Measurements from ENCODE around the gene UTP3. TPM values are rescaled to one million over a fixed set of nuclear protein-coding genes. Genes with fewer than 3 reads are reported as not detected.
"Not testable (repeated sequence)": the region's sequence is repeated elsewhere in the genome, so short reads cannot be mapped to it uniquely, and the experiment has no call there.

The UTP3 gene
- total and polyA plus RNA-seq, 3 experiments from 2014 or later = 14.9 to 43.4 (median 42.5) TPM

- H3K36me3 Mint-ChIP-seq = peaks cover 0 to 19% (median 1%) of the 10 kb centered on the region in 3 donors
- DNase-seq; H3K9me3 ChIP-seq (ENCODE audit: low read length); H3K27ac ChIP-seq (ENCODE audit: low read depth, low read length); H3K27me3 ChIP-seq (ENCODE audit: insufficient read depth, low read length, poor library complexity, severe bottlenecking); H3K4me1 ChIP-seq (ENCODE audit: insufficient read depth, low read length); H3K4me3 ChIP-seq (ENCODE audit: low read length); H3K36me3 ChIP-seq (ENCODE audit: insufficient read depth, low read length); H3K9me3 Mint-ChIP-seq; H3K27me3 Mint-ChIP-seq; H3K4me3 Mint-ChIP-seq; H3K27ac Mint-ChIP-seq: not testable (repeated sequence)
- H3K4me1 Mint-ChIP-seq = peaks cover 15 to 28% (median 25%) of the 10 kb centered on the region in 3 donors
- CTCF ChIA-PET = interaction anchor here (7.8 kb wide), 1 partner anchor 10 kb away, joined by 72 read pairs; no protein-coding TSS in a partner anchor
- POLR2A ChIA-PET = interaction anchor here (1.0 kb wide), 1 partner anchor 10 kb away, joined by 4 read pairs; no protein-coding TSS in a partner anchor
Observed at GRCh38 chr4:70694633-70695032, 6.3 kb downstream of the UTP3 start.

- not testable (repeated sequence) for H3K4me3 ChIP-seq (ENCODE audit: low read length); H3K9me3 Mint-ChIP-seq; H3K36me3 Mint-ChIP-seq; H3K27me3 Mint-ChIP-seq; H3K9me3 ChIP-seq (ENCODE audit: low read length); H3K27ac ChIP-seq (ENCODE audit: low read depth, low read length); H3K4me3 Mint-ChIP-seq; H3K27me3 ChIP-seq (ENCODE audit: insufficient read depth, low read length, poor library complexity, severe bottlenecking); H3K4me1 Mint-ChIP-seq; H3K4me1 ChIP-seq (ENCODE audit: insufficient read depth, low read length); H3K27ac Mint-ChIP-seq; DNase-seq; H3K36me3 ChIP-seq (ENCODE audit: insufficient read depth, low read length)
- CTCF ChIA-PET = interaction anchor here (1.4 kb wide), 1 partner anchor 9 kb away, joined by 3 read pairs; no protein-coding TSS in a partner anchor
- POLR2A ChIA-PET = interaction anchor here (1.0 kb wide), 1 partner anchor 11 kb away, joined by 4 read pairs; no protein-coding TSS in a partner anchor
Observed at GRCh38 chr4:70698435-70698834, 10.1 kb downstream of the UTP3 start.

- DNase-seq = no peak
- peaks cover 0 to 8% (median 0%) of the 10 kb centered on the region in 3 donors for H3K36me3 Mint-ChIP-seq
- H3K4me1 ChIP-seq (ENCODE audit: insufficient read depth, low read length) = peaks cover 9% of the 10 kb centered on the region
- H3K4me1 Mint-ChIP-seq = peaks cover 10 to 13% (median 13%) of the 10 kb centered on the region in 3 donors
- peaks cover 0 to 1% of the 10 kb centered on the region in 2 donors for H3K27me3 Mint-ChIP-seq
- ChIA-PET POLR2A (interaction anchor here (1.2 kb wide), 1 partner anchor 12 kb away, joined by 3 read pairs; the partner anchor contains the start of gene UTP3), CTCF (interaction anchor here (1.0 to 2.6 kb wide), 3 partner anchors 12 to 49 kb away, joined by 4 to 11 read pairs (median 5); partner anchors contain the start of gene UTP3)
- H3K9me3 ChIP-seq (ENCODE audit: low read length) = no peaks in the 10 kb centered on the region
- no peak overlapping the region for H3K4me3 ChIP-seq (ENCODE audit: low read length)
- no peak overlapping the region for H3K4me3 Mint-ChIP-seq
- H3K27ac Mint-ChIP-seq = peak overlapping the region in 1 of 8 donors; percentile 89
- H3K27me3 ChIP-seq (ENCODE audit: insufficient read depth, low read length, poor library complexity, severe bottlenecking) = no peaks in the 10 kb centered on the region
- no peak overlapping the region for H3K27ac ChIP-seq (ENCODE audit: low read depth, low read length)
- H3K36me3 ChIP-seq (ENCODE audit: insufficient read depth, low read length) = no peaks in the 10 kb centered on the region
- no peaks in the 10 kb centered on the region for H3K9me3 Mint-ChIP-seq
Observed at GRCh38 chr4:70700712-70701111, 12.4 kb downstream of the UTP3 start.

- ChIA-PET POLR2A (interaction anchor here (1.2 kb wide), 1 partner anchor 12 kb away, joined by 3 read pairs; the partner anchor contains the start of gene UTP3), CTCF (interaction anchor here (1.0 to 2.6 kb wide), 4 partner anchors 12 to 126 kb away, joined by 3 to 11 read pairs (median 4); partner anchors contain the start of gene UTP3)
- H3K4me1 ChIP-seq (ENCODE audit: insufficient read depth, low read length) = peaks cover 14% of the 10 kb centered on the region
- Mint-ChIP-seq H3K27me3 (peaks cover 0 to 1% of the 10 kb centered on the region in 2 donors), H3K4me1 (peaks cover 15 to 19% (median 18%) of the 10 kb centered on the region in 3 donors), H3K9me3 (no peaks in the 10 kb centered on the region), H3K4me3 (no peak overlapping the region), H3K36me3 (peaks cover 0 to 11% (median 0%) of the 10 kb centered on the region in 3 donors), H3K27ac (no peak overlapping the region)
- no peaks in the 10 kb centered on the region for H3K27me3 ChIP-seq (ENCODE audit: insufficient read depth, low read length, poor library complexity, severe bottlenecking)
- no peaks in the 10 kb centered on the region for H3K36me3 ChIP-seq (ENCODE audit: insufficient read depth, low read length)
- DNase-seq = no peak
- H3K9me3 ChIP-seq (ENCODE audit: low read length) = no peaks in the 10 kb centered on the region
- H3K27ac ChIP-seq (ENCODE audit: low read depth, low read length) = no peak overlapping the region
- H3K4me3 ChIP-seq (ENCODE audit: low read length) = no peak overlapping the region
Observed at GRCh38 chr4:70701271-70701670, 12.9 kb downstream of the UTP3 start.

- not testable (repeated sequence) for H3K27ac Mint-ChIP-seq; H3K9me3 Mint-ChIP-seq; H3K27me3 Mint-ChIP-seq; H3K27ac ChIP-seq (ENCODE audit: low read depth, low read length); H3K27me3 ChIP-seq (ENCODE audit: insufficient read depth, low read length, poor library complexity, severe bottlenecking); H3K4me3 ChIP-seq (ENCODE audit: low read length); H3K4me3 Mint-ChIP-seq; DNase-seq; H3K9me3 ChIP-seq (ENCODE audit: low read length); H3K36me3 ChIP-seq (ENCODE audit: insufficient read depth, low read length)
- peaks cover 19 to 28% (median 26%) of the 10 kb centered on the region in 3 donors for H3K4me1 Mint-ChIP-seq
- ChIA-PET CTCF (interaction anchor here (5.0 to 7.1 kb wide), 2 partner anchors 12 to 34 kb away, joined by 72 to 93 read pairs; partner anchors contain the start of gene UTP3), POLR2A (interaction anchor here (0.6 kb wide), 1 partner anchor 137 kb away, joined by 8 read pairs; the partner anchor contains the start of gene GRSF1)
- H3K36me3 Mint-ChIP-seq = peaks cover 0 to 11% (median 0%) of the 10 kb centered on the region in 3 donors
- peaks cover 27% of the 10 kb centered on the region for H3K4me1 ChIP-seq (ENCODE audit: insufficient read depth, low read length)
Observed at GRCh38 chr4:70702592-70702991, 14.3 kb downstream of the UTP3 start.

GRCh38 chr4:70703619-70704214, 15.4 kb downstream of the UTP3 start:
- Histone ChIP-seq H3K4me1 (ENCODE audit: insufficient read depth, low read length) (peaks cover 27% of the 10 kb centered on the region), H3K27ac (ENCODE audit: low read depth, low read length) (peak overlapping the region; percentile 39), H3K9me3 (ENCODE audit: low read length) (no peaks in the 10 kb centered on the region), H3K4me3 (ENCODE audit: low read length) (peak overlapping the region; percentile 40), H3K36me3 (ENCODE audit: insufficient read depth, low read length) (no peaks in the 10 kb centered on the region), H3K27me3 (ENCODE audit: insufficient read depth, low read length, poor library complexity, severe bottlenecking) (no peaks in the 10 kb centered on the region)
- H3K36me3 Mint-ChIP-seq = peaks cover 0 to 11% (median 0%) of the 10 kb centered on the region in 3 donors
- H3K4me1 Mint-ChIP-seq = peaks cover 19 to 30% (median 26%) of the 10 kb centered on the region in 3 donors
- peak overlapping the region; percentile 88 to 97 (median 93) for H3K27ac Mint-ChIP-seq
- H3K27me3 Mint-ChIP-seq = peaks cover 0 to 1% of the 10 kb centered on the region in 2 donors
- DNase-seq = no peak
- H3K4me3 Mint-ChIP-seq = peak overlapping the region; percentile 87 to 99 (median 93)
- POLR2A ChIA-PET = interaction anchor here (1.1 to 4.3 kb wide), 7 partner anchors 10 to 311 kb away, joined by 3 to 60 read pairs (median 7); partner anchors contain the start of genes GRSF1, MOB1B and UTP3
- CTCF ChIA-PET = interaction anchor here (1.2 to 7.1 kb wide), 6 partner anchors 13 to 134 kb away, joined by 3 to 93 read pairs (median 4); partner anchors contain the start of gene UTP3
- H3K9me3 Mint-ChIP-seq = no peaks in the 10 kb centered on the region

- Histone ChIP-seq H3K4me1 (ENCODE audit: insufficient read depth, low read length) (peaks cover 27% of the 10 kb centered on the region), H3K4me3 (ENCODE audit: low read length) (peak overlapping the region; percentile 40), H3K36me3 (ENCODE audit: insufficient read depth, low read length) (no peaks in the 10 kb centered on the region), H3K9me3 (ENCODE audit: low read length) (no peaks in the 10 kb centered on the region), H3K27ac (ENCODE audit: low read depth, low read length) (peak overlapping the region; percentile 39), H3K27me3 (ENCODE audit: insufficient read depth, low read length, poor library complexity, severe bottlenecking) (no peaks in the 10 kb centered on the region)
- CTCF ChIA-PET = interaction anchor here (0.5 to 7.1 kb wide), 11 partner anchors 11 to 140 kb away, joined by 3 to 93 read pairs (median 4); partner anchors contain the start of gene UTP3
- Mint-ChIP-seq H3K27me3 (peaks cover 0 to 1% of the 10 kb centered on the region in 2 donors), H3K9me3 (no peaks in the 10 kb centered on the region), H3K36me3 (peaks cover 0 to 11% (median 0%) of the 10 kb centered on the region in 3 donors), H3K4me1 (peaks cover 19 to 37% (median 31%) of the 10 kb centered on the region in 3 donors), H3K27ac (peak overlapping the region; percentile 88 to 97 (median 93)), H3K4me3 (peak overlapping the region; percentile 87 to 99 (median 93))
- POLR2A ChIA-PET = interaction anchor here (1.0 to 4.3 kb wide), 10 partner anchors 10 to 311 kb away, joined by 3 to 60 read pairs (median 5); partner anchors contain the start of genes GRSF1, MOB1B, RUFY3 and UTP3
- DNase-seq = peak; percentile 56 to 77 (median 62)
Observed at GRCh38 chr4:70704215-70704930, 16.0 kb downstream of the UTP3 start.
